Right forelimb (tissue), 1 donor: ENCODE results near the gene NAA40.
"Not testable (repeated sequence)": the region's sequence is repeated elsewhere in the genome, so short reads cannot be mapped to it uniquely, and the experiment has no call there.

Source experiments
- DNase-seq: peaks from one replicate; pipeline ENCODE4 v3.0.0-alpha.2; 2018

The NAA40 gene

DNA sequence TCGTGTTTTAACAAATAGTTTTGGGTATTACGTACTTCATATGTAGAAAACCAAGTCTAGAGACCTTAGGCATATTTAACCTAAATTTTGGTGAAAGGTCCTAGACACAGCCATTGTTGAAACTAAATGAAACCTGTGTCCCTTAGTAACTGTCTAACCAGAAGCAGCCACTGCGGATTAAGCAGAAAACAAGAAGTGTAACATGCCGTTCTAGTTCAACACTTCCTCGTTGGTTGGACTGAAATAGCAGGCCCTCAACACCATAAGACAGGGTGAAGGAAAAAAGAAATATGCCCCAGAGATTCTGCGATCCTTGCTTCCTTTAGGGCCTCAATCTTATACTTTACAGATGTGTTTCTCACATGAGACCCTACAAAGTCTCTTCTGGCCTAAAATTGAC is 2.0 kb downstream of the NAA40 start:
- DNase-seq = no peak

GRCh38 chr11:63941901-63942300 is 3.1 kb downstream of the NAA40 start:
- no peak for DNase-seq

- no peak for DNase-seq
Observed at GRCh38 chr11:63942803-63943202, 4.0 kb downstream of the NAA40 start.

- peak; percentile 58 for DNase-seq
Observed at GRCh38 chr11:63944987-63945386, 6.2 kb downstream of the NAA40 start.

GRCh38 chr11:63945477-63946163 is 6.8 kb downstream of the NAA40 start:
- peak; percentile 81 for DNase-seq

GRCh38 chr11:63951779-63952536 is 13.2 kb downstream of the NAA40 start:
- DNase-seq = no peak

DNA sequence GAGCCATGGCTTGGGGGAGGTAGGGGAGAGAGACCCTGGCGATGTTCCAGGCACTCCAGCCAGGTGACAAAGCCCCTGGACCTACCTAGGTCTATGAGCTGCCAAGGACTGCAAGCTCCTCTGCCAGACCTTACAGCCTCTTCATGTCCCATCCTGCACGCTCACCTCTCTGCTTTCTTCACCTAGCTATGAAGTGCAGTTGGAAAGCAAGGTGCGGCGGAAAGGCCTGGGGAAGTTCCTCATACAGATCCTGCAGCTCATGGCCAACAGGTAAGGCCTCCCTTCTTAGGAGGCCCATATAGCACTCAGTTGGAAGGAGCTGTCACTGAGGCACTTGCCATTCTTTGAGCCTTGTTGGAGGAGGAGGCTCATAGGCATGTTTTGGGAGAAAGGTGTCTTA is 13.8 kb downstream of the NAA40 start:
- DNase-seq = no peak

- no peak for DNase-seq
Observed at GRCh38 chr11:63958008-63958407, 19.2 kb downstream of the NAA40 start.

DNA sequence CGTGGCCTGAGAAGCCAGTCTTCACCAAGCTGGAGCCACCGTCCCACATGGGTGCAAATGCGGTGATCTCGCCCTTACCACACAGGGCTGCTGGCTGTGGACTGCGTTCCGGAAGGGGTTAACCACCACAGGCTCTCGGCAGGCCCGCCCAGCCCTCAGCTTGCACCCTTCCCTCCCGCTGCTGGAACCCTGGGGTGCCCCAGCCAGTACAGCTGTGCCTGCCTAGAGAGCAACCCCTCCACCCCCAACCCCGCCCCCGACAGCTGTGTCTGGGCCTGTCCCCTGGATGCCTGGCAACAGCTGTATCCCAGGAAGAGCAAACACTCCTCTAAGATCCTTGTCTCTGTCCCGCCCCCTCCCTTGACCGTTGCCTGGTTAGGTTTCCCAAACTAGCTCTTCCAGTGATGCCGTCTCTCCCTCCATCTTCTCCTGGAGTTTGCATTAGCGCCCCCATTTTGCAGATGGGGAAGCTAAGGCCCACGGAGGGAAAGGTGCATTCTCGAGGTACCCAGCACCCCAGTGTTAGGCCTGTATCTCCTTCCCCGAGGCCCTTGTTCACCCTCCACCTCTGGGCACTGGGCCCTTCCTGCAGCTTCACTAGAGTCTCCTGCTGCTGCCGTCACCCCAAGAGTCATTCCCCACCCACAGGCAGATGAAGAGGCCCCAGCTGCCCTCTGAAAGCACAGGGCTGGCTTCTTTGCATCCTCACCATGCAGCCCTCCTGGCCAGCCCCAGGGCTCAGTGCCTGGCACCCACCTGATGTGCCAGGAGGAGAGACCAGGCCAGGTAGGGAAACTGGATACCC is 23.0 kb downstream of the NAA40 start:
- peak; percentile 88 for DNase-seq

DNA sequence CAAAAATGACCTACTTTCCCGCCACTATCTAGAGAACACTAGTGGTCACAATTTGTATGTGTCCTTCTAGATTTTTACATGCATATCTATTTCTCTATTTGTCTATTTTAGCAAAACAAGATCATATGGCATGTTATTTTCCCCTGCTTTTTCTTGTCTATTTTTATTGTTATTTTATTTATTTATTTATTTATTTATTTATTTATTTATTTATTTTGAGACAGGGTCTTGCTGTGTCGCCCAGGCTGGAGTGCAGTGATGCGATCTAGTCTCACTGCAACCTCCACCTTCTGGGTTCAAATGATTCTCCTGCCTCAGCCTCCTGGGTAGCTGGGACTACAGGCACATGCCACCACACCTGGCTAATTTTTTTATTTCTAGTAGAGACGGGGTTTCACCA is 25.1 kb downstream of the NAA40 start:
- not testable (repeated sequence) for DNase-seq

DNA sequence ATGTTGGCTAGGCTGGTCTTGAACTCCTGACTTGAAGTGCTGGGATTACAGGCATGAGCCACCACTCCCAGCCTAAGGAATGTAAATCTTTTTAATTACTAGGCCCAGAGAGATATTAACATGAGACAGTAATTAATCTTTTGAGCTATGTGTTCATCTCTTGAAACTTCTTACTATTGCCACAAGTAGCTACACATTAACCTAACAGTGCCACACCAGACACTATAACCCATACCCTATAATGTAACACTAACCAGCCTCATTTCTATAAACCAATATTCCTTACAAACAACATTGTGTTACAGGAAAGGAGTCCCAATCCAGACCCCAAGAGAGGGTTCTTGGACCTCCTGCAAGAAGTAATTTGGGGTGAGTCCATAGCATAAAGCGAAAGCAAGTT is 27.6 kb downstream of the NAA40 start:
- no peak for DNase-seq

DNA sequence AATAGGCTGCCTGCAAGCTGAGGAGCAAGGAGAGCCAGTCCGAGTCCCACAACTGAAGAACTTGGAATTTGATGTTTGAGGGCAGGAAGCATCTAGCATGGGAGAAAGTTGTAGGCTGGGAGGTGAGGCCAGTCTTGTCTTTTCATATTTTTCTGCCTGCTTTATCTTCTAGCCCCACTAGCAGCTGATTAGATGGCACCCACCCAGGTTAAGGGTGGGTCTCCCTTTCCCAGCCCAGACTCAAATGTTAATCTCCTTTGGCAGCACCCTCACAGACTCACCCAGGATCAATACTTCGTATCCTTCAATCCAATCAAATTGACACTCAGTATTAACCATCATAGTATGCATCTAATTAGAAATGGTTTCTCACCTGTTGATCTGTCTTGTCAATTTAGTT is 30.7 kb downstream of the NAA40 start:
- no peak for DNase-seq

DNA sequence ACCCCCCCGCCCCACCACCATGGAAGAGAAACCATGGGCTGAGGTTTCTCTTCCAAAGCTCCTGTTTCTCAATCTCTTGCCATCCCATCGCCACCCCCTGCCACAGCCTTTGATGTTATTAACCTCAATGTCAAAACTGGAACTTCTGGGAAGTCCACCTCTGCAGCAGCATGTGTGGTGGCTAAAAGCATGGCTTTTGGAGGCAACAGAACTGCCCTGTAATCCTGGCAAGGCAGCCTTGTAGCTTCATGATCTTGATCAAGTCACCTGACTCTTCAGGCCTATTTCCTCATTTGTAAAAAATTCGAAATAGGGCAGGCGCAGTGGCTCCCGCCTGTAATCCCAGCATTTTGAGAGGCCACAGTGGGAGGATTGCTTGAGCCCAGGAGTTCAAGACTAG is 32.1 kb downstream of the NAA40 start:
- no peak for DNase-seq

DNA sequence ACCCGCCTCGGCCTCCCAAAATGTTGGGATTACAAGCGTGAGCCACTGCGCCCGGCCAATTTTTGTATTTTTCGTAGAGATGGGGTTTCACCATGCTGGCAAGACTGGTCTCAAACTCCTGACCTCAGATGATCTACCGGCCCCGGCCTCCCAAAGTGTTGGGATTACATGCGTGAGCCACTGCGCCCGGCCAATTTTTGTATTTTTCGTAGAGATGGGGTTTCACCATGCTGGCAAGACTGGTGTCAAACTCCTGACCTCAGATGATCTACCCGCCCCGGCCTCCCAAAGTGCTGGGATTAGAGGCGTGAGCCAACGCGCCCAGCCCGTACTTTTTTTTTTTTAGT is 35.1 kb downstream of the NAA40 start:
- DNase-seq = not testable (repeated sequence)

DNA sequence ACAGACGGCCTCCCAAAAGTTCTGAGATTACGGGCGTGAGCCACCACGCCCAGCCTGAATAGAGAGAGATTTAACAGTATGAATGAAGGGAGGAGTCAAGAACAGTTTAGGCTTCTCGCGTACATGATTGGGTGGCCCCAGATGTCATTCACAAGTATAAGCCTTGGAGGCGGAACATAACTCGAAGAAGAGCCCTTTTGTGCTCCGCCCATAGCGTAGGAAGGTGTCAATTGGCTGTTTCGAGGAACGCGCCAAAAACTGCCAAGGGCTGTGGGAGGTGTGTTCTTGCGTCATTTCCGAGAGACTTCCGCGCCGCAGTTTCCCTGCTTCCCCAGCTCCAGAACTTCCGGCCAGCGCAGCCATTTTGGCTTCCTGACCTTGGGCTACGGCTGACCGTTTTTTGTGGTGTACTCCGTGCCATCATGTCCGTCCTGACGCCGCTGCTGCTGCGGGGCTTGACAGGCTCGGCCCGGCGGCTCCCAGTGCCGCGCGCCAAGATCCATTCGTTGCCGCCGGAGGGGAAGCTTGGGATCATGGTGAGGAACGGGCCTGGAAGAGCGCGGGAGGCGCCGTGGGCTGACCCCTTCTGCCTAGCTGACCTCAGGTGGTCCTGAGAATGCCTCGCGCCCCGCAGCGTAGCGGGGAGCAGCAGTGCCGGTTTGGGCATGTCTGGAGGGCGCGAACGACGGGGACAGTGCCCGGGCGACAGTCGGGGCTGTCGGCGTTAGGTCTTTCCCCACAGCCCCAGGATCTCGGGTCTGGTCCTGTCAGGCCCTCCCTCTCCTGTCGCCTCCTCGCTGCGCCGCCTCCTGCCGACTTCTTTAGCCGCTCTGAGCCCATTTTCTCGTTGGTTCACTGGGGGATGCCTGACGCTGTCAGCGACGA is 35.7 kb downstream of the NAA40 start, which contains the start of gene COX8A:
COX8A (plus strand) TSS at position 362 of the 885 bp plus-strand sequence; CDS start at position 423, 61 bp downstream.
- DNase-seq = peak; percentile 97

GRCh38 chr11:63978551-63979239 is 39.9 kb downstream of the NAA40 start:
- no peak for DNase-seq

GRCh38 chr11:63979426-63979825 is 40.6 kb downstream of the NAA40 start:
- no peak for DNase-seq

- DNase-seq = no peak
Observed at GRCh38 chr11:63985812-63986155, 47.0 kb downstream of the NAA40 start.

DNA sequence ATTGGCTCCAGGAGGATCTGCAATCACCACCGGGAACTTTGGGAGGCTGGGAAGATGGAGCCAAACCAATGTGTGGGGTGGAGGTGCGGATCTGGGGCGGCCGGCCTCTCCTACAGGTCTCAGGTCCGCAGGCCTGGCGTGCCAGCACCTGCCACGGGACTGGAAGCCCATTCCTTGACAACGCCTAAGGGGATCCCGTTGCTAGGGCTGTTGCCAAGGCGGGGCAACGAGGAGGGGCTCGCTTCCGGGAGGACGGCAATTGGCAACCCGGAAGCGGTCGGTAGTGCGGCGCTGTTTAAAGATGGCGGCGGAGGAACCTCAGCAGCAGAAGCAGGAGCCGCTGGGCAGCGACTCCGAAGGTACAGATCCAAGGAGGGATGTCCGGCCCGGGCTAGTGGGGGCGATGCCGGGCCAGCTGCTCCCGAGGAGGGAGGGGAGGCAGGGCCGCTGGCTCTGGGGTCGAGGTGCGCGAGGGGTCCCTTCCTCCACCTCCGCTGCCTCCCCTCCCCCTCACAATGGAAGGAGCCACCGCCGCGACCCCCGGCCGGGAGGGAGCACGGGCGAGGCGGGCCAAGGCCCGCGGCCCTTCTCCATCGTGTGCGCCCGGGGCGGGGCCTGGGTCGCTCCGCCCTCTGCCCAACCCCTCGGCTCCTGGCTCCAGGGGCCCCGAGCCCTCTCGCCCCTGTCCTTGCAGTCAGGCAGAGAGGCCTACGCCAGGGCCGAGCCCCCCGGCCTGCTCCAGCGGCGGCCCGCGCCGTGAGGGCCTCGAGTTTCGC is 47.5 kb downstream of the NAA40 start, which contains the start of gene OTUB1:
OTUB1 (plus strand) TSS at position 283 of the 776 bp plus-strand sequence; CDS start at position 302, 19 bp downstream.
- DNase-seq = peak; percentile 93

- no peak for DNase-seq
Observed at GRCh38 chr11:63986932-63987513, 48.2 kb downstream of the NAA40 start.

- no peak for DNase-seq
Observed at GRCh38 chr11:63991558-63991957, 52.8 kb downstream of the NAA40 start.
